Liver (tissue), 10 donors: ENCODE results near the gene SUSD5. TPM values are rescaled to one million over a fixed set of nuclear protein-coding genes. Genes with fewer than 3 reads are reported as not detected.

Source experiments
- DNase-seq: peaks from one replicate; pipeline ENCODE4 v3.0.0-alpha.2; 2017; ENCODE audit warnings: low spot score
- H3K27ac ChIP-seq, 2 donors: one replicate each; pipeline ENCODE4 v1.7.0; 2013; ENCODE audit warnings: inconsistent platforms in 2 of 2, low read length in 2 of 2, control low read depth in 1 of 2, low read depth in 1 of 2, mild to moderate bottlenecking in 1 of 2
- H3K27me3 ChIP-seq, 4 donors: one replicate each; pipeline versions ENCODE4 v1.6.1 to v1.7.0; 2013; ENCODE audit warnings: low read length in 3 of 4, inconsistent platforms in 1 of 4, mild to moderate bottlenecking in 1 of 4, moderate library complexity in 1 of 4; ENCODE audit not compliant: control insufficient read depth in 4 of 4, insufficient read depth in 4 of 4
- H3K36me3 ChIP-seq, 4 donors: one replicate each; pipeline versions ENCODE4 v1.6.1 to v1.7.0; 2013; ENCODE audit warnings: low read length in 3 of 4, mild to moderate bottlenecking in 3 of 4, low read depth in 1 of 4, moderate library complexity in 1 of 4; ENCODE audit not compliant: control insufficient read depth in 4 of 4, insufficient read depth in 3 of 4
- H3K4me1 ChIP-seq, 4 donors: one replicate each; pipeline versions ENCODE4 v1.6.1 to v1.7.0; 2013; ENCODE audit warnings: low read length in 3 of 4, mild to moderate bottlenecking in 3 of 4, moderate library complexity in 1 of 4; ENCODE audit not compliant: control insufficient read depth in 4 of 4, insufficient read depth in 4 of 4
- H3K4me3 ChIP-seq, 3 donors: one replicate each; pipeline versions ENCODE4 v1.6.1 to v1.7.0; 2013; ENCODE audit warnings: low read length in 3 of 3, control low read depth in 1 of 3, low read depth in 1 of 3, mild to moderate bottlenecking in 1 of 3
- H3K9ac ChIP-seq, 2 donors: one replicate each; pipeline ENCODE4 v1.7.0; 2013; ENCODE audit warnings: low read length in 2 of 2, mild to moderate bottlenecking in 2 of 2, moderate library complexity in 2 of 2, control low read depth in 1 of 2, low read depth in 1 of 2
- H3K9me3 ChIP-seq, 4 donors: one replicate each; pipeline versions ENCODE4 v1.6.1 to v1.7.0; 2013; ENCODE audit warnings: low read length in 3 of 4; ENCODE audit not compliant: control insufficient read depth in 4 of 4
- ATF3 ChIP-seq: IDR thresholded peaks from 2 replicates; pipeline ENCODE4 v1.6.1; 2016; ENCODE audit warnings: antibody characterized with exemption
- CTCF ChIP-seq: fragments of 150-350 bp; IDR thresholded peaks from 2 replicates; pipeline ENCODE4 v1.5.1; 2017; ENCODE audit warnings: improper control_type of control experiment, low read depth, low read length; ENCODE audit not compliant: missing input control
- EGR1 ChIP-seq, 2 donors: IDR thresholded peaks; 2 replicates each; pipeline ENCODE4 v1.6.1; 2016 to 2018; ENCODE audit warnings: antibody characterized with exemption in 2 of 2, low read depth in 2 of 2
- FOXA1 ChIP-seq: IDR thresholded peaks from 2 replicates; pipeline ENCODE4 v1.6.1; 2016; ENCODE audit warnings: antibody characterized with exemption
- FOXA2 ChIP-seq: IDR thresholded peaks from 2 replicates; pipeline ENCODE4 v1.6.1; 2016; ENCODE audit warnings: antibody characterized with exemption
- HNF4A ChIP-seq, 2 donors: conservative IDR thresholded peaks; 2 replicates each; pipeline ENCODE4 v1.6.1; 2016; ENCODE audit warnings: antibody characterized with exemption in 2 of 2, mild to moderate bottlenecking in 2 of 2
- HNF4G ChIP-seq: IDR thresholded peaks from 2 replicates; pipeline ENCODE4 v1.6.1; 2016; ENCODE audit warnings: antibody characterized with exemption
- JUND ChIP-seq, 2 donors: IDR thresholded peaks; 2 replicates each; pipeline ENCODE4 v1.6.1; 2016; ENCODE audit warnings: antibody characterized with exemption in 2 of 2
- MAX ChIP-seq: IDR thresholded peaks from 2 replicates; pipeline ENCODE4 v1.6.1; 2016; ENCODE audit warnings: antibody characterized with exemption
- NR2F2 ChIP-seq: IDR thresholded peaks from 2 replicates; pipeline ENCODE4 v1.6.1; 2016; ENCODE audit warnings: antibody characterized with exemption
- RAD21 ChIP-seq, 2 donors: IDR thresholded peaks; 2 replicates each; pipeline ENCODE4 v1.6.1; 2016; ENCODE audit warnings: antibody characterized with exemption in 2 of 2, mild to moderate bottlenecking in 2 of 2
- REST ChIP-seq: IDR thresholded peaks from 2 replicates; pipeline ENCODE4 v1.6.1; 2016; ENCODE audit warnings: antibody characterized with exemption, mild to moderate bottlenecking
- RXRA ChIP-seq, 2 donors: IDR thresholded peaks; 2 replicates each; pipeline ENCODE4 v1.6.1; 2017 to 2018; ENCODE audit warnings: antibody characterized with exemption in 2 of 2, mild to moderate bottlenecking in 1 of 2
- SP1 ChIP-seq: IDR thresholded peaks from 2 replicates; pipeline ENCODE4 v1.6.1; 2018; ENCODE audit warnings: antibody characterized with exemption, mild to moderate bottlenecking
- YY1 ChIP-seq: IDR thresholded peaks from 2 replicates; pipeline ENCODE4 v1.6.1; 2016; ENCODE audit warnings: antibody characterized with exemption, mild to moderate bottlenecking
- ZBTB33 ChIP-seq: IDR thresholded peaks from 2 replicates; pipeline ENCODE4 v1.6.1; 2016; ENCODE audit warnings: antibody characterized with exemption
- WGBS: extraction: QIAGEN DNeasy Blood & Tissue Kit; methylation state at CpG from one replicate; pipeline ENCODE4 v1.1.7; 2013; 5-methylcytosine and 5-hydroxymethylcytosine counted together
- polyA plus RNA-seq, 2 donors: library from polyadenylated mRNA; stranded (reverse) in 1 of 2; unstranded in 1 of 2; fragments of 200-250 nt in 1 of 2; fragments of >200 nt in 1 of 2; fragmentation: Nextera tagmentation in 1 of 2; extraction: Ambion mirVana in 1 of 2; gene quantifications; one replicate each; pipeline versions ENCODE4 v1.2.1 to v1.2.3, GENCODE V29; 2013 to 2015
- small RNA-seq: library from RNA; depleted of rRNA; stranded (forward); fragments of <200 nt; gene quantifications from one replicate; pipeline ENCODE3, GENCODE V24; 2014
- total RNA-seq, 2 donors: library from RNA; depleted of rRNA; stranded (reverse); fragments of >200 nt; gene quantifications; one replicate each; pipeline ENCODE4 v1.2.3, GENCODE V29; 2014
- donor health status: healthy.
- donor health status: healthy.
- donor health status: healthy.
- donor health status: healthy.
- donor health status: healthy.

The SUSD5 gene
- total and polyA plus RNA-seq, 4 donors = 0.08 to 0.21 (median 0.18) TPM

GRCh38 chr3:33100229-33100628, 118.4 kb downstream of the SUSD5 start:
- H3K4me3 ChIP-seq = no peak overlapping the region
- DNase-seq = no peak
- 87% methylated on average over 2 of the region's 2 CpGs for WGBS
- H3K27me3 ChIP-seq = no peaks in the 10 kb centered on the region
- H3K27ac ChIP-seq = no peak overlapping the region
- no peaks in the 10 kb centered on the region for H3K9me3 ChIP-seq
- no peaks in the 10 kb centered on the region for H3K36me3 ChIP-seq
- no peak overlapping the region for H3K9ac ChIP-seq
- peaks cover 0 to 14% (median 9%) of the 10 kb centered on the region in 4 donors for H3K4me1 ChIP-seq
- TF ChIP-seq MAX = no peak
- no peak for TF ChIP-seq HNF4A (conservative IDR thresholded peaks at IDR 0.05)
- no peak for TF ChIP-seq REST
- no peak for TF ChIP-seq EGR1 (IDR thresholded peaks at IDR 0.05; ENCODE audit: low read depth in 2 of 2)
- no peak for TF ChIP-seq ATF3
- TF ChIP-seq NR2F2 = no peak
- no peak for TF ChIP-seq JUND (IDR thresholded peaks at IDR 0.05)
- no peak for TF ChIP-seq YY1
- no peak for TF ChIP-seq ZBTB33
- no peak for TF ChIP-seq RXRA (IDR thresholded peaks at IDR 0.05)
- no peak for TF ChIP-seq SP1
- TF ChIP-seq FOXA2 = no peak
- no peak for TF ChIP-seq RAD21 (IDR thresholded peaks at IDR 0.05)
- TF ChIP-seq CTCF = no peak
- TF ChIP-seq FOXA1 = no peak
- no peak for TF ChIP-seq HNF4G

Small RNAs within 50 kb of the gene (small RNA-seq; reads per million reads assigned to genes)
- gene AC123900.1 (not detected), gene RN7SL296P (not detected)

Other genes starting within 250 kb of the SUSD5 start
- 10 to 100 TPM; 33.8 to 39.8 TPM for gene GLB1, start 121.7 kb downstream of the SUSD5 start, total RNA-seq
- 10 to 100 TPM; 21.6 to 36.8 TPM for gene GLB1, start 121.7 kb downstream of the SUSD5 start, polyA plus RNA-seq
- gene TMPPE, start 121.7 kb downstream of the SUSD5 start, total RNA-seq = 10 to 100 TPM in 1 of 2 donors, 1 to 10 TPM in 1; 6.8 to 10.2 TPM
- gene TMPPE, start 121.7 kb downstream of the SUSD5 start, polyA plus RNA-seq = under 1 TPM; 0.51 to 0.56 TPM
- gene CRTAP, start 104.8 kb downstream of the SUSD5 start, total RNA-seq = 10 to 100 TPM; 34.9 to 47.6 TPM
- 10 to 100 TPM; 26.5 to 42.1 TPM for gene CRTAP, start 104.8 kb downstream of the SUSD5 start, polyA plus RNA-seq
- 1 to 10 TPM; 1.0 to 1.3 TPM for gene FBXL2, start 58.6 kb upstream of the SUSD5 start, total RNA-seq
- gene FBXL2, start 58.6 kb upstream of the SUSD5 start, polyA plus RNA-seq = under 1 TPM; 0.24 to 0.60 TPM
- 10 to 100 TPM; 15.7 to 36.9 TPM for gene UBP1, start 221.6 kb upstream of the SUSD5 start, total RNA-seq
- gene UBP1, start 221.6 kb upstream of the SUSD5 start, polyA plus RNA-seq = 10 to 100 TPM in 1 of 2 donors, 1 to 10 TPM in 1; 6.8 to 17.4 TPM